DND-41 (cell line): ENCODE data around the gene CMC4.

ENCODE experiments used
- ATAC-seq: fragments of 200-7000 bp; cut with Tn5 transposase; 3 replicates; pipeline ENCODE4 v1.9.1; 2021; ENCODE audit warnings: low read depth; ENCODE audit not compliant: insufficient read depth
- DNase-seq: peaks from one replicate; pipeline ENCODE4 v3.0.0-alpha.2; 2020
- H2AFZ ChIP-seq: 2 replicates; pipeline ENCODE4 v1.6.0; 2012; ENCODE audit warnings: low read depth, low read length
- H3K27ac ChIP-seq: 2 replicates; pipeline ENCODE4 v1.5.1; 2012; ENCODE audit warnings: low read length, inconsistent platforms
- H3K27me3 ChIP-seq: fragments of 200-600 bp; sonication (generic); 2 replicates; pipeline ENCODE4 v1.6.0; 2012; ENCODE audit warnings: low read length, mild to moderate bottlenecking, inconsistent platforms; ENCODE audit not compliant: insufficient read depth, poor library complexity
- H3K36me3 ChIP-seq: 2 replicates; pipeline ENCODE4 v1.5.1; 2012; ENCODE audit warnings: low read length, inconsistent platforms; ENCODE audit not compliant: insufficient read depth
- H3K4me1 ChIP-seq: 2 replicates; pipeline ENCODE4 v1.5.1; 2012; ENCODE audit warnings: mild to moderate bottlenecking, low read length; ENCODE audit not compliant: insufficient read depth
- H3K4me2 ChIP-seq: 2 replicates; pipeline ENCODE4 v1.6.0; 2012; ENCODE audit warnings: mild to moderate bottlenecking, moderate library complexity, low read length, inconsistent platforms; ENCODE audit not compliant: insufficient read depth
- H3K4me3 ChIP-seq, 2 experiments: fragments of 200-600 bp in 1 of 2; shearing (Covaris generic) in 1 of 2; 2 replicates each; pipeline ENCODE4 v1.5.1; 2012 to 2016; ENCODE audit warnings: inconsistent platforms in 2 of 2, low read length in 2 of 2, mild to moderate bottlenecking in 2 of 2, low read depth in 1 of 2, moderate library complexity in 1 of 2
- H3K79me2 ChIP-seq: 2 replicates; pipeline ENCODE4 v1.6.0; 2012; ENCODE audit warnings: low read length, inconsistent platforms; ENCODE audit not compliant: insufficient read depth
- H3K9ac ChIP-seq: 2 replicates; pipeline ENCODE4 v1.6.0; 2012; ENCODE audit warnings: low read depth, mild to moderate bottlenecking, inconsistent platforms, low read length, moderate library complexity
- H3K9me3 ChIP-seq: 2 replicates; pipeline ENCODE4 v1.5.1; 2012; ENCODE audit warnings: low read length, moderate library complexity, mild to moderate bottlenecking, inconsistent platforms; ENCODE audit not compliant: insufficient read depth, severe bottlenecking
- H4K20me1 ChIP-seq: 2 replicates; pipeline ENCODE4 v1.6.0; 2012; ENCODE audit warnings: low read length; ENCODE audit not compliant: insufficient read depth
- CTCF ChIP-seq: IDR thresholded peaks from 2 replicates; pipeline ENCODE4 v1.5.1; 2012; ENCODE audit warnings: borderline replicate concordance, low read length, moderate library complexity, mild to moderate bottlenecking; ENCODE audit not compliant: poor library complexity, severe bottlenecking; ENCODE audit errors: extremely low read depth
- EZH2 ChIP-seq: IDR thresholded peaks from 3 replicates; pipeline ENCODE4 v1.6.1; 2012; ENCODE audit warnings: borderline replicate concordance, low read depth, mild to moderate bottlenecking, moderate library complexity, low read length, inconsistent platforms; ENCODE audit not compliant: severe bottlenecking

Gene CMC4

GRCh38 chrX:155056877-155057792, 13.8 kb downstream of the CMC4 start:
- peak overlapping the region; percentile 27; the same call in 1 of the 2 replicates for H3K27ac ChIP-seq
- no peak overlapping the region for H3K9ac ChIP-seq
- H3K9me3 ChIP-seq: no peaks in the 10 kb centered on the region
- peak; percentile 87 for ATAC-seq
- H3K4me1 ChIP-seq: peaks cover 8% of the 10 kb centered on the region
- no peak overlapping the region for H2AFZ ChIP-seq
- DNase-seq: peak; percentile 53
- H3K4me3 ChIP-seq: no peak overlapping the region
- H3K4me2 ChIP-seq: peak overlapping the region; percentile 58
- peaks cover 44% of the 10 kb centered on the region for H3K36me3 ChIP-seq
- no peaks in the 10 kb centered on the region for H4K20me1 ChIP-seq
- TF ChIP-seq EZH2 (no peak), CTCF (peak; percentile 83)
- no peaks in the 10 kb centered on the region for H3K79me2 ChIP-seq
- no peaks in the 10 kb centered on the region for H3K27me3 ChIP-seq

- TF ChIP-seq CTCF (no peak), EZH2 (no peak)
- Histone ChIP-seq H3K27ac (no peak overlapping the region), H2AFZ (no peak overlapping the region), H3K27me3 (no peaks in the 10 kb centered on the region), H3K79me2 (no peaks in the 10 kb centered on the region), H3K36me3 (peaks cover 46% of the 10 kb centered on the region), H3K9ac (no peak overlapping the region), H3K4me3 (no peak overlapping the region), H3K4me2 (no peak overlapping the region), H4K20me1 (no peaks in the 10 kb centered on the region), H3K4me1 (peaks cover 8% of the 10 kb centered on the region), H3K9me3 (no peaks in the 10 kb centered on the region)
- no peak for DNase-seq
- ATAC-seq: no peak
Measured at GRCh38 chrX:155056471-155056870, 14.5 kb downstream of the CMC4 start.

GRCh38 chrX:155055494-155055893, 15.4 kb downstream of the CMC4 start:
- H3K36me3 ChIP-seq: peaks cover 46% of the 10 kb centered on the region
- no peak for DNase-seq
- ATAC-seq: no peak
- H3K79me2 ChIP-seq: no peaks in the 10 kb centered on the region
- no peaks in the 10 kb centered on the region for H4K20me1 ChIP-seq
- no peak overlapping the region for H2AFZ ChIP-seq
- H3K9me3 ChIP-seq: no peaks in the 10 kb centered on the region
- peaks cover 8% of the 10 kb centered on the region for H3K4me1 ChIP-seq
- no peak overlapping the region for H3K4me2 ChIP-seq
- TF ChIP-seq EZH2: no peak
- no peak for TF ChIP-seq CTCF
- no peak overlapping the region for H3K27ac ChIP-seq
- no peak overlapping the region for H3K9ac ChIP-seq
- no peak overlapping the region for H3K4me3 ChIP-seq
- no peaks in the 10 kb centered on the region for H3K27me3 ChIP-seq
